HL-60 (cell line): Measurements from ENCODE around the gene ZWINT.

Source experiments
- DNase-seq, 2 experiments: peaks; one replicate each; pipeline ENCODE4 v3.0.0-alpha.2; 2010 to 2020; ENCODE audit warnings: low read depth in 1 of 2, low spot score in 1 of 2
- H3K27ac ChIP-seq: fragments of 250-450 bp; sonication (Bioruptor Pico); replicated peaks from 2 replicates; pipeline ENCODE4 v1.5.1; 2020; ENCODE audit warnings: mild to moderate bottlenecking, moderate library complexity
- H3K27me3 ChIP-seq: fragments of 250-450 bp; sonication (Bioruptor Pico); 2 replicates; pipeline ENCODE4 v1.5.1; 2021; ENCODE audit warnings: mild to moderate bottlenecking, moderate library complexity; ENCODE audit not compliant: insufficient read depth, poor library complexity, severe bottlenecking
- H3K4me3 ChIP-seq: replicated peaks from 2 replicates; pipeline ENCODE4 v1.5.1; 2011; ENCODE audit warnings: mild to moderate bottlenecking, control low read depth, low read length; ENCODE audit not compliant: insufficient read depth
- CTCF ChIP-seq: IDR thresholded peaks from one replicate; pipeline ENCODE4 v1.5.1; 2011; ENCODE audit warnings: low read length, control low read depth, inconsistent platforms; ENCODE audit not compliant: insufficient read depth
- GABPA ChIP-seq: IDR thresholded peaks from 2 replicates; pipeline ENCODE4 v1.6.1; 2012; ENCODE audit warnings: low read depth
- POLR2AphosphoS5 ChIP-seq: IDR thresholded peaks from 2 replicates; pipeline ENCODE4 v1.6.1; 2012; ENCODE audit warnings: low read depth
- REST ChIP-seq: IDR thresholded peaks from 2 replicates; pipeline ENCODE4 v1.6.1; 2012; ENCODE audit warnings: low read depth; ENCODE audit not compliant: insufficient replicate concordance
- SPI1 ChIP-seq: IDR thresholded peaks from 2 replicates; pipeline ENCODE4 v1.6.1; 2012; ENCODE audit warnings: low read depth, mild to moderate bottlenecking, borderline replicate concordance

Gene ZWINT

GRCh38 chr10:56351909-56352630, 9.0 kb downstream of the ZWINT start:
- H3K27me3 ChIP-seq, result no peaks in the 10 kb centered on the region
- H3K4me3 ChIP-seq, result no peak overlapping the region
- no peak for DNase-seq
- H3K27ac ChIP-seq, result no peak overlapping the region
- TF ChIP-seq POLR2AphosphoS5, result no peak
- TF ChIP-seq GABPA, result no peak
- no peak for TF ChIP-seq SPI1
- TF ChIP-seq REST, result no peak
- TF ChIP-seq CTCF, result no peak

GRCh38 chr10:56349611-56350010, 11.4 kb downstream of the ZWINT start:
- DNase-seq, result no peak
- no peak overlapping the region for H3K27ac ChIP-seq
- no peak overlapping the region for H3K4me3 ChIP-seq
- TF ChIP-seq SPI1, result no peak
- no peak for TF ChIP-seq REST
- no peak for TF ChIP-seq GABPA
- no peak for TF ChIP-seq POLR2AphosphoS5
- TF ChIP-seq CTCF, result no peak
- no peaks in the 10 kb centered on the region for H3K27me3 ChIP-seq

- Histone ChIP-seq H3K27ac (no peak overlapping the region), H3K27me3 (no peaks in the 10 kb centered on the region), H3K4me3 (no peak overlapping the region)
- TF ChIP-seq CTCF (no peak), SPI1 (no peak), REST (no peak), POLR2AphosphoS5 (no peak), GABPA (no peak)
- no peak for DNase-seq
Observed at GRCh38 chr10:56348101-56348500, 13.0 kb downstream of the ZWINT start.
